ENCODE measurements around the gene CDH15. TPM values are rescaled to one million over a fixed set of nuclear protein-coding genes. Genes with fewer than 3 reads are reported as not detected.

Gene CDH15
- total and polyA plus RNA-seq, 9 of the 15 experiments (the other 6 are each of a cell fraction or from before 2014, with no cell fraction given) = 0.07 to 0.18 TPM; not detected in 7

DNA sequence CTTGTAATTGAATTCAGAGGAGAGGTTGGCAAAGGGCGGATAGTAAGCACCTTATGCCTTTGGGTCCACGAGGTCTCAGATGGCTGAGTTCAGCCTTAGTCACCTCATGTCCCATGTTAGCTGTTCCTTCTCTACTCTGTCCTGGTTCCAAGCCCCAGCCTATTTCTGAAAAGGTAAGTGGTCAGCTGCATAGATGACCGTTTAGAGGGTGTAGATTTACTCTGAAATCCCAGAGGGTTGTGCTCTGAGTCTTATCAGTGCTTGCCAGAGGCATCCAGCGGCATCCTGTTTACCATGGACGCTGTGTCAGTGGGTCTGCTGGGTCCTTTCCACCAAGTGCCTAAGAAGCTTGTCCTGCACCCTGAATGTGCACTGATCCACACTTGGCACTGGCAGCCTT lies 47.8 kb downstream of the CDH15 start (continued):
- TF ChIP-seq ZNF592 (IDR thresholded peaks at IDR 0.05) = 0 out of 2 replicates have a peak, but pooled peaks have one; percentile 76
- peak; percentile 67 for TF ChIP-seq BHLHE40 (IDR thresholded peaks at IDR 0.05; ENCODE audit: low read length)
- TF ChIP-seq IRF1 (CRISPR knock-in tag; IDR thresholded peaks at IDR 0.05; ENCODE audit: borderline replicate concordance) = no peak
- no peak for TF ChIP-seq CREBBP (IDR thresholded peaks at IDR 0.05; ENCODE audit: low read depth, low read length)
- peak; percentile 67; the same call in 1 of the 2 replicates for TF ChIP-seq MYNN (IDR thresholded peaks at IDR 0.05)
- no peak for TF ChIP-seq MYNN (CRISPR knock-in tag; IDR thresholded peaks at IDR 0.05)
- TF ChIP-seq POLR3G (IDR thresholded peaks at IDR 0.05; ENCODE audit: extremely low read depth, insufficient read length, insufficient replicate concordance) = no peak
- 0 out of 4 replicates have a peak, but pooled peaks of 1 of the 2 experiments have one; percentile 8 for TF ChIP-seq NONO (IDR thresholded peaks at IDR 0.05; ENCODE audit: low read depth in 2 of 2, low read length in 1 of 2)
- no peak for TF ChIP-seq BDP1 (IDR thresholded peaks at IDR 0.05; ENCODE audit: insufficient read depth, insufficient read length)
- TF ChIP-seq RBM15 (IDR thresholded peaks at IDR 0.05; ENCODE audit: insufficient read depth, low read length) = no peak
- TF ChIP-seq RERE (CRISPR knock-in tag; IDR thresholded peaks at IDR 0.05; ENCODE audit: borderline replicate concordance) = no peak
- peak; percentile 49 for TF ChIP-seq GATA2 (CRISPR knock-in tag; IDR thresholded peaks at IDR 0.05)
- TF ChIP-seq, protein P1, sequence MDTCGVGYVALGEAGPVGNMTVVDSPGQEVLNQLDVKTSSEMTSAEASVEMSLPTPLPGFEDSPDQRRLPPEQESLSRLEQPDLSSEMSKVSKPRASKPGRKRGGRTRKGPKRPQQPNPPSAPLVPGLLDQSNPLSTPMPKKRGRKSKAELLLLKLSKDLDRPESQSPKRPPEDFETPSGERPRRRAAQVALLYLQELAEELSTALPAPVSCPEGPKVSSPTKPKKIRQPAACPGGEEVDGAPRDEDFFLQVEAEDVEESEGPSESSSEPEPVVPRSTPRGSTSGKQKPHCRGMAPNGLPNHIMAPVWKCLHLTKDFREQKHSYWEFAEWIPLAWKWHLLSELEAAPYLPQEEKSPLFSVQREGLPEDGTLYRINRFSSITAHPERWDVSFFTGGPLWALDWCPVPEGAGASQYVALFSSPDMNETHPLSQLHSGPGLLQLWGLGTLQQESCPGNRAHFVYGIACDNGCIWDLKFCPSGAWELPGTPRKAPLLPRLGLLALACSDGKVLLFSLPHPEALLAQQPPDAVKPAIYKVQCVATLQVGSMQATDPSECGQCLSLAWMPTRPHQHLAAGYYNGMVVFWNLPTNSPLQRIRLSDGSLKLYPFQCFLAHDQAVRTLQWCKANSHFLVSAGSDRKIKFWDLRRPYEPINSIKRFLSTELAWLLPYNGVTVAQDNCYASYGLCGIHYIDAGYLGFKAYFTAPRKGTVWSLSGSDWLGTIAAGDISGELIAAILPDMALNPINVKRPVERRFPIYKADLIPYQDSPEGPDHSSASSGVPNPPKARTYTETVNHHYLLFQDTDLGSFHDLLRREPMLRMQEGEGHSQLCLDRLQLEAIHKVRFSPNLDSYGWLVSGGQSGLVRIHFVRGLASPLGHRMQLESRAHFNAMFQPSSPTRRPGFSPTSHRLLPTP (IDR thresholded peaks at IDR 0.05; ENCODE audit: borderline replicate concordance, extremely low read depth, insufficient read length) = no peak
- no peak for TF ChIP-seq KLF13 (tag; IDR thresholded peaks at IDR 0.05; ENCODE audit: borderline replicate concordance, low read depth)

Measured in K562 (cell line).